H1 (cell line): ENCODE data around the gene CNN3. TPM values are rescaled to one million over a fixed set of nuclear protein-coding genes. Genes with fewer than 3 reads are reported as not detected.

Experiments
- CTCF ChIA-PET: fragments of 300-600 bp; sonication (Branson Sonifier 250); formaldehyde crosslinking; loops from one replicate; lab custom pipeline; 2021; ENCODE audit not compliant: partially characterized antibody; lab: Charles Lee
- POLR2A ChIA-PET: fragments of 300-600 bp; sonication (Branson Sonifier 250); formaldehyde crosslinking; loops from one replicate; lab custom pipeline; 2021; ENCODE audit warnings: inconsistent platforms; ENCODE audit not compliant: partially characterized antibody; lab: Charles Lee
- DNase-seq, 2 experiments: peaks; one replicate each; pipeline versions ENCODE4 v3.0.0 to v3.0.0-alpha.2; 2010 to 2022; ENCODE audit warnings: low spot score in 2 of 2, low read depth in 1 of 2, mixed read lengths in 1 of 2
- FAIRE-seq: peaks from 2 replicates; lab custom pipeline; 2011; peaks lifted over from hg19 to GRCh38; lab: Jason Lieb, UNC
- H2AFZ ChIP-seq: 2 replicates; pipeline ENCODE4 v1.8.1; 2012; ENCODE audit warnings: low read length, inconsistent platforms
- H2AK5ac ChIP-seq: 2 replicates; pipeline ENCODE4 v1.6.1; 2013; ENCODE audit warnings: low read depth, low read length
- H2BK120ac ChIP-seq: replicated peaks from 2 replicates; pipeline ENCODE3; 2013; ENCODE audit warnings: low read depth, low read length, inconsistent platforms
- H2BK12ac ChIP-seq: 2 replicates; pipeline ENCODE4 v1.6.1; 2013; ENCODE audit warnings: low read depth, low read length
- H2BK15ac ChIP-seq: 2 replicates; pipeline ENCODE4 v1.6.1; 2013; ENCODE audit warnings: low read length
- H2BK20ac ChIP-seq: 2 replicates; pipeline ENCODE4 v1.6.1; 2013; ENCODE audit warnings: low read length
- H2BK5ac ChIP-seq: 2 replicates; pipeline ENCODE4 v1.6.1; 2013; ENCODE audit warnings: low read depth, low read length
- H3K14ac ChIP-seq: 2 replicates; pipeline ENCODE4 v1.6.1; 2013; ENCODE audit warnings: inconsistent platforms; ENCODE audit not compliant: insufficient read length
- H3K18ac ChIP-seq: 2 replicates; pipeline ENCODE4 v1.6.1; 2013; ENCODE audit warnings: low read length; ENCODE audit errors: extremely low read depth
- H3K23ac ChIP-seq: 2 replicates; pipeline ENCODE4 v1.6.1; 2013; ENCODE audit warnings: inconsistent platforms; ENCODE audit not compliant: insufficient read length
- H3K23me2 ChIP-seq: 2 replicates; pipeline ENCODE4 v1.6.1; 2013; ENCODE audit warnings: low read depth, low read length
- H3K27ac ChIP-seq: 2 replicates; pipeline ENCODE4 v1.6.1; 2011; ENCODE audit warnings: low read depth, low read length, inconsistent platforms
- H3K27me3 ChIP-seq, 4 experiments: replicated peaks in 1 of 4; 1 replicate in 1 of 4; 2 replicates in 3 of 4; pipeline versions ENCODE4 v1.6.1 to v1.8.1; 2011 to 2013; ENCODE audit warnings: low read length in 3 of 4, mild to moderate bottlenecking in 3 of 4, inconsistent platforms in 2 of 4, mixed read lengths in 2 of 4, moderate library complexity in 1 of 4; ENCODE audit not compliant: control insufficient read depth in 3 of 4, insufficient read depth in 3 of 4; ENCODE audit errors: extremely low read depth in 1 of 4
- H3K36me3 ChIP-seq, 4 experiments: 2 replicates each; pipeline versions ENCODE4 v1.6.1 to v1.8.1; 2011 to 2013; ENCODE audit warnings: mild to moderate bottlenecking in 4 of 4, low read length in 3 of 4, moderate library complexity in 2 of 4, control low read depth in 1 of 4, inconsistent platforms in 1 of 4; ENCODE audit not compliant: insufficient read depth in 4 of 4, control insufficient read depth in 2 of 4
- H3K4ac ChIP-seq: replicated peaks from 2 replicates; pipeline ENCODE3; 2013; ENCODE audit warnings: low read length, low read depth, mixed read lengths, inconsistent platforms; ENCODE audit not compliant: insufficient read length
- H3K4me1 ChIP-seq, 4 experiments: replicated peaks in 1 of 4; 1 replicate in 1 of 4; 2 replicates in 3 of 4; pipeline versions ENCODE4 v1.6.1 to v1.8.1; 2011 to 2013; ENCODE audit warnings: low read length in 3 of 4, inconsistent platforms in 2 of 4, mixed read lengths in 1 of 4; ENCODE audit not compliant: insufficient read depth in 4 of 4, control insufficient read depth in 3 of 4
- H3K4me2 ChIP-seq, 2 experiments: 2 replicates each; pipeline versions ENCODE4 v1.6.1 to v1.8.1; 2011 to 2013; ENCODE audit warnings: low read depth in 2 of 2, low read length in 2 of 2, control low read depth in 1 of 2, inconsistent platforms in 1 of 2, mild to moderate bottlenecking in 1 of 2; ENCODE audit not compliant: insufficient read depth in 1 of 2
- H3K4me3 ChIP-seq, 4 experiments: fragments of 200-600, 300-600 bp in 1 of 4; sonication (generic), shearing (Covaris generic), sonication (Bioruptor Twin) in 1 of 4; 2 replicates each; pipeline versions ENCODE4 v1.5.1 to v1.8.1; 2011 to 2016; ENCODE audit warnings: low read length in 4 of 4, low read depth in 3 of 4, control low read depth in 2 of 4, inconsistent platforms in 2 of 4, mild to moderate bottlenecking in 2 of 4, mixed read lengths in 1 of 4, moderate library complexity in 1 of 4; ENCODE audit not compliant: insufficient read depth in 2 of 4; ENCODE audit errors: extremely low read depth in 1 of 4
- H3K56ac ChIP-seq: replicated peaks from 2 replicates; pipeline ENCODE3; 2013; ENCODE audit warnings: low read depth, mild to moderate bottlenecking, mixed read lengths, low read length, inconsistent platforms; ENCODE audit not compliant: insufficient read length
- H3K79me1 ChIP-seq: 2 replicates; pipeline ENCODE4 v1.6.1; 2013; ENCODE audit warnings: low read depth, low read length, control low read depth
- H3K79me2 ChIP-seq, 2 experiments: 2 replicates each; pipeline versions ENCODE4 v1.6.1 to v1.8.1; 2012 to 2013; ENCODE audit warnings: low read length in 2 of 2, mild to moderate bottlenecking in 2 of 2, inconsistent platforms in 1 of 2; ENCODE audit not compliant: insufficient read depth in 2 of 2, control insufficient read depth in 1 of 2
- H3K9ac ChIP-seq, 4 experiments: replicated peaks in 1 of 4; 1 replicate in 1 of 4; 2 replicates in 3 of 4; pipeline versions ENCODE4 v1.6.1 to v1.8.1; 2011 to 2013; ENCODE audit warnings: low read depth in 3 of 4, low read length in 3 of 4, control low read depth in 2 of 4, mild to moderate bottlenecking in 2 of 4, moderate library complexity in 2 of 4, inconsistent platforms in 1 of 4; ENCODE audit errors: extremely low read depth in 1 of 4
- H3K9me3 ChIP-seq, 2 experiments: 2 replicates each; pipeline versions ENCODE4 v1.6.1 to v1.8.1; 2012 to 2013; ENCODE audit warnings: mild to moderate bottlenecking in 2 of 2, moderate library complexity in 2 of 2, control low read depth in 1 of 2, inconsistent platforms in 1 of 2, low read depth in 1 of 2, low read length in 1 of 2, mixed read lengths in 1 of 2; ENCODE audit not compliant: insufficient read depth in 2 of 2
- H4K20me1 ChIP-seq, 2 experiments: replicated peaks in 1 of 2; 2 replicates each; pipeline versions ENCODE3 to v1.8.1; 2011 to 2013; ENCODE audit warnings: inconsistent platforms in 2 of 2, low read length in 2 of 2, mild to moderate bottlenecking in 1 of 2; ENCODE audit not compliant: insufficient read depth in 2 of 2, control insufficient read depth in 1 of 2
- H4K5ac ChIP-seq: 2 replicates; pipeline ENCODE4 v1.6.1; 2013; ENCODE audit warnings: low read length, low read depth, mixed read lengths, inconsistent platforms; ENCODE audit not compliant: insufficient read length
- H4K8ac ChIP-seq: 2 replicates; pipeline ENCODE4 v1.8.0; 2013; ENCODE audit warnings: mild to moderate bottlenecking, moderate library complexity, low read length, inconsistent platforms; ENCODE audit not compliant: insufficient read depth; ENCODE audit errors: extremely low read depth
- H4K91ac ChIP-seq: replicated peaks from 2 replicates; pipeline ENCODE3; 2013; ENCODE audit warnings: low read length, mixed read lengths, inconsistent platforms; ENCODE audit not compliant: insufficient read length
- BACH1 ChIP-seq: IDR thresholded peaks from 2 replicates; pipeline ENCODE4 v1.6.1; 2012; ENCODE audit warnings: low read length, improper control_type of control experiment
- BCL11A ChIP-seq, 2 experiments: IDR thresholded peaks; one replicate each; pipeline ENCODE4 v1.6.1; 2011; ENCODE audit warnings: low read depth in 2 of 2, low read length in 2 of 2, mild to moderate bottlenecking in 2 of 2
- BRCA1 ChIP-seq: IDR thresholded peaks from 2 replicates; pipeline ENCODE4 v1.6.1; 2012; ENCODE audit warnings: low read depth, low read length, improper control_type of control experiment
- CHD1 ChIP-seq: IDR thresholded peaks from 2 replicates; pipeline ENCODE4 v1.6.1; 2012; ENCODE audit warnings: low read depth, low read length, improper control_type of control experiment
- CHD2 ChIP-seq: IDR thresholded peaks from 2 replicates; pipeline ENCODE4 v1.6.1; 2012; ENCODE audit warnings: low read length, improper control_type of control experiment
- CREB1 ChIP-seq: IDR thresholded peaks from 2 replicates; pipeline ENCODE4 v1.6.1; 2012; ENCODE audit warnings: inconsistent platforms
- EGR1 ChIP-seq: IDR thresholded peaks from 2 replicates; pipeline ENCODE4 v1.6.1; 2011; ENCODE audit warnings: low read depth, low read length, borderline replicate concordance
- GABPA ChIP-seq: IDR thresholded peaks from 2 replicates; pipeline ENCODE4 v1.6.1; 2011; ENCODE audit warnings: mild to moderate bottlenecking, low read length, moderate library complexity, borderline replicate concordance; ENCODE audit not compliant: insufficient read depth
- JUND ChIP-seq: IDR thresholded peaks from 2 replicates; pipeline ENCODE4 v1.6.1; 2011; ENCODE audit warnings: mild to moderate bottlenecking, improper control_type of control experiment, low read length
- NRF1 ChIP-seq: IDR thresholded peaks from 2 replicates; pipeline ENCODE4 v1.6.1; 2011; ENCODE audit warnings: mild to moderate bottlenecking, low read depth, low read length, improper control_type of control experiment
- PHF8 ChIP-seq: fragments of 200-600 bp; sonication (generic); conservative IDR thresholded peaks from 2 replicates; pipeline ENCODE4 v1.7.1; 2012; ENCODE audit warnings: low read depth, mild to moderate bottlenecking, inconsistent platforms, low read length, moderate library complexity
- RNF2 ChIP-seq: fragments of 200-900, 300-1000 bp; sonication (generic); IDR thresholded peaks from 2 replicates; pipeline ENCODE4 v1.7.1; 2016; ENCODE audit warnings: borderline replicate concordance, low read depth, mild to moderate bottlenecking, antibody characterized with exemption, low read length; ENCODE audit not compliant: poor library complexity, severe bottlenecking; ENCODE audit errors: missing control alignments
- SP2 ChIP-seq: IDR thresholded peaks from 2 replicates; pipeline ENCODE4 v1.6.1; 2012; ENCODE audit warnings: mild to moderate bottlenecking, low read length, inconsistent platforms
- SUZ12 ChIP-seq: fragments of 200-600 bp; sonication (generic); IDR thresholded peaks from 2 replicates; pipeline ENCODE4 v1.6.1; 2012; ENCODE audit warnings: mild to moderate bottlenecking, inconsistent platforms, low read length, moderate library complexity, mixed read lengths
- TAF1 ChIP-seq: IDR thresholded peaks from 2 replicates; pipeline ENCODE4 v1.6.1; 2011; ENCODE audit warnings: mild to moderate bottlenecking, low read depth, low read length
- TBP ChIP-seq: IDR thresholded peaks from 2 replicates; pipeline ENCODE4 v1.6.1; 2011; ENCODE audit warnings: low read depth, low read length, improper control_type of control experiment
- WGBS, 2 experiments: shearing (Covaris generic) in 1 of 2; methylation state at CpG; one replicate each; pipeline versions ENCODE4 v1.1.6 to v1.1.7; 2013 to 2015; ENCODE audit warnings: low lambda C conversion rate in 2 of 2, mixed read lengths in 2 of 2, inconsistent platforms in 1 of 2, low coverage in 1 of 2, missing lambda C conversion rate in 1 of 2; ENCODE audit not compliant: insufficient replicate concordance in 2 of 2, insufficient coverage in 1 of 2, insufficient read length in 1 of 2; ENCODE audit errors: extremely low coverage in 1 of 2, missing lambda C conversion rate in 1 of 2; 5-methylcytosine and 5-hydroxymethylcytosine counted together
- polyA plus RNA-seq, 7 experiments: library from polyadenylated mRNA; depleted of rRNA in 3 of 7; stranded (reverse) in 5 of 7; unstranded in 2 of 7; fragments of >200 nt in 5 of 7; fragments of 200-250 nt in 2 of 7; gene quantifications; 1 replicate in 5 of 7; 2 replicates in 1 of 7; 4 replicates in 1 of 7; pipeline versions ENCODE4 v1.2.1 to v1.2.3, GENCODE V29; 2011 to 2013; ENCODE audit warnings: missing spikeins in 2 of 7, mixed read lengths in 2 of 7
- total RNA-seq: library from RNA; stranded (reverse); fragmentation: NEBNext Ultra II Directional; extraction: Animal tissue kit (Norgen Biotek cat#: 25700); gene quantifications from 2 replicates; pipeline ENCODE4 v1.2.1, GENCODE V29; 2021

CNN3 gene
- total and polyA plus RNA-seq, 2 of the 8 experiments (the other 6 are each of a cell fraction or from before 2014, with no cell fraction given): 134 to 266 TPM

- Histone ChIP-seq H3K79me2 (no peaks in the 10 kb centered on the region), H3K14ac (no peak overlapping the region), H3K36me3 (no peaks in the 10 kb centered on the region), H2BK120ac (no peak overlapping the region), H4K91ac (no peak overlapping the region), H3K27me3 (peaks cover 0 to 5% (median 2%) of the 10 kb centered on the region in 4 experiments; a peak in 3 of 7 replicates), H3K27ac (no peak overlapping the region), H3K23me2 (no peaks in the 10 kb centered on the region), H2BK12ac (no peak overlapping the region), H2BK20ac (no peak overlapping the region), H3K4me2 (no peak overlapping the region), H4K5ac (no peak overlapping the region), H4K20me1 (no peaks in the 10 kb centered on the region), H2AK5ac (no peak overlapping the region), H3K4me1 (peaks cover 0 to 6% (median under 1%) of the 10 kb centered on the region in 4 experiments; a peak in 3 of 7 replicates), H4K8ac (no peak overlapping the region), H3K18ac (no peak overlapping the region), H3K4me3 (no peak overlapping the region), H2BK15ac (no peak overlapping the region), H3K56ac (no peak overlapping the region), H3K9ac (no peak overlapping the region), H2AFZ (no peak overlapping the region), H2BK5ac (no peak overlapping the region), H3K23ac (no peak overlapping the region), H3K4ac (no peak overlapping the region), H3K9me3 (no peaks in the 10 kb centered on the region), H3K79me1 (no peaks in the 10 kb centered on the region)
- DNase-seq: no peak
- CTCF ChIA-PET: interaction anchor here (0.7 to 4.5 kb wide), 21 partner anchors 8 to 458 kb away, joined by 3 to 55 read pairs (median 4); partner anchors contain the start of gene TLCD4
- FAIRE-seq: no peak
- 90% methylated on average over 5 of the region's 5 CpGs; no CpG with 5 or more reads in 1 of the 2 experiments for WGBS, 2 experiments
- POLR2A ChIA-PET: interaction anchor here (1.1 to 2.0 kb wide), 2 partner anchors 8 to 71 kb away, joined by 4 to 6 read pairs; no protein-coding TSS in a partner anchor
- TF ChIP-seq TAF1 (no peak), EGR1 (no peak), CREB1 (no peak), BRCA1 (no peak), RNF2 (no peak), GABPA (no peak), CHD1 (no peak), CHD2 (no peak), JUND (no peak), NRF1 (no peak), BCL11A (IDR thresholded peaks at IDR 0.05; ENCODE audit: low read depth in 2 of 2, low read length in 2 of 2) (no peak), PHF8 (no peak), BACH1 (no peak), SUZ12 (no peak), TBP (no peak), SP2 (no peak)
These were observed 70.9 kb downstream of the CNN3 start for GRCh38 chr1:94856004-94856403.
